ENCODE data around the gene PRKN.
"Not testable (repeated sequence)": the region's sequence is repeated elsewhere in the genome, so short reads cannot be mapped to it uniquely, and the experiment has no call there.

The PRKN gene

GRCh38 chr6:161890133-161890831 is 837.3 kb downstream of the PRKN start:
- Histone ChIP-seq H3K27ac (replicated peaks) (no peak overlapping the region), H3K4me3 (replicated peaks; ENCODE audit: insufficient read depth, low read length) (no peak overlapping the region), H3K27me3 (ENCODE audit: insufficient read depth, poor library complexity, severe bottlenecking) (no peaks in the 10 kb centered on the region)
- no peak for DNase-seq (ENCODE audit: low read depth in 1 of 2, low spot score in 1 of 2)
- TF ChIP-seq REST (IDR thresholded peaks at IDR 0.05; ENCODE audit: insufficient replicate concordance, low read depth) (no peak), POLR2AphosphoS5 (IDR thresholded peaks at IDR 0.05; ENCODE audit: low read depth) (no peak), CTCF (IDR thresholded peaks at IDR 0.05; ENCODE audit: insufficient read depth, low read length) (no peak), SPI1 (IDR thresholded peaks at IDR 0.05; ENCODE audit: borderline replicate concordance, low read depth) (no peak), GABPA (IDR thresholded peaks at IDR 0.05; ENCODE audit: low read depth) (no peak)

GRCh38 chr6:161889324-161889723 is 838.2 kb downstream of the PRKN start:
- Histone ChIP-seq H3K27ac (replicated peaks) (no peak overlapping the region), H3K27me3 (ENCODE audit: insufficient read depth, poor library complexity, severe bottlenecking) (no peaks in the 10 kb centered on the region), H3K4me3 (replicated peaks; ENCODE audit: insufficient read depth, low read length) (no peak overlapping the region)
- DNase-seq (ENCODE audit: low read depth in 1 of 2, low spot score in 1 of 2), result no peak
- no peak for TF ChIP-seq POLR2AphosphoS5 (IDR thresholded peaks at IDR 0.05; ENCODE audit: low read depth)

- H3K4me3 ChIP-seq (replicated peaks; ENCODE audit: insufficient read depth, low read length); H3K27ac ChIP-seq (replicated peaks); H3K27me3 ChIP-seq (ENCODE audit: insufficient read depth, poor library complexity, severe bottlenecking); DNase-seq (ENCODE audit: low read depth in 1 of 2, low spot score in 1 of 2): not testable (repeated sequence)
These were observed 841.0 kb downstream of the PRKN start for GRCh38 chr6:161886545-161886944.

GRCh38 chr6:161884782-161885181 is 842.8 kb downstream of the PRKN start:
- TF ChIP-seq CTCF (IDR thresholded peaks at IDR 0.05; ENCODE audit: insufficient read depth, low read length) (no peak), REST (IDR thresholded peaks at IDR 0.05; ENCODE audit: insufficient replicate concordance, low read depth) (no peak), GABPA (IDR thresholded peaks at IDR 0.05; ENCODE audit: low read depth) (no peak), SPI1 (IDR thresholded peaks at IDR 0.05; ENCODE audit: borderline replicate concordance, low read depth) (no peak), POLR2AphosphoS5 (IDR thresholded peaks at IDR 0.05; ENCODE audit: low read depth) (no peak)
- no peak for DNase-seq (ENCODE audit: low read depth in 1 of 2, low spot score in 1 of 2)
- Histone ChIP-seq H3K27ac (replicated peaks) (no peak overlapping the region), H3K4me3 (replicated peaks; ENCODE audit: insufficient read depth, low read length) (no peak overlapping the region), H3K27me3 (ENCODE audit: insufficient read depth, poor library complexity, severe bottlenecking) (no peaks in the 10 kb centered on the region)

- TF ChIP-seq POLR2AphosphoS5 (IDR thresholded peaks at IDR 0.05; ENCODE audit: low read depth) (no peak), SPI1 (IDR thresholded peaks at IDR 0.05; ENCODE audit: borderline replicate concordance, low read depth) (no peak), GABPA (IDR thresholded peaks at IDR 0.05; ENCODE audit: low read depth) (no peak), CTCF (IDR thresholded peaks at IDR 0.05; ENCODE audit: insufficient read depth, low read length) (no peak), REST (IDR thresholded peaks at IDR 0.05; ENCODE audit: insufficient replicate concordance, low read depth) (no peak)
- no peak for DNase-seq (ENCODE audit: low read depth in 1 of 2, low spot score in 1 of 2)
- no peaks in the 10 kb centered on the region for H3K27me3 ChIP-seq (ENCODE audit: insufficient read depth, poor library complexity, severe bottlenecking)
- H3K27ac ChIP-seq (replicated peaks), result no peak overlapping the region
- no peak overlapping the region for H3K4me3 ChIP-seq (replicated peaks; ENCODE audit: insufficient read depth, low read length)
These were observed 845.3 kb downstream of the PRKN start for GRCh38 chr6:161882196-161882765.
